IPS-20b (cell line): Measurements from ENCODE around the gene RAB40A.
"Not testable (repeated sequence)": the region's sequence is repeated elsewhere in the genome, so short reads cannot be mapped to it uniquely, and the experiment has no call there.

Experiments
- H3K27ac ChIP-seq: one replicate; pipeline ENCODE4 v1.5.1; 2013; ENCODE audit warnings: low read length
- H3K27me3 ChIP-seq: 2 replicates; pipeline ENCODE4 v1.6.1; 2013; ENCODE audit warnings: mild to moderate bottlenecking, low read length, inconsistent platforms; ENCODE audit not compliant: insufficient read depth
- H3K36me3 ChIP-seq: 2 replicates; pipeline ENCODE4 v1.6.1; 2013; ENCODE audit warnings: low read depth, mild to moderate bottlenecking, inconsistent platforms, low read length, moderate library complexity; ENCODE audit not compliant: insufficient read depth
- H3K4me1 ChIP-seq: 2 replicates; pipeline ENCODE4 v1.6.1; 2013; ENCODE audit warnings: mild to moderate bottlenecking, control low read depth, inconsistent platforms, low read length, moderate library complexity; ENCODE audit not compliant: insufficient read depth
- H3K4me3 ChIP-seq: 2 replicates; pipeline ENCODE4 v1.5.1; 2013; ENCODE audit warnings: mild to moderate bottlenecking, low read length, inconsistent platforms
- H3K9ac ChIP-seq: 2 replicates; pipeline ENCODE4 v1.6.1; 2013; ENCODE audit warnings: low read depth, mild to moderate bottlenecking, inconsistent platforms, low read length, moderate library complexity
- H3K9me3 ChIP-seq: 2 replicates; pipeline ENCODE4 v1.6.1; 2013; ENCODE audit warnings: mild to moderate bottlenecking, low read depth, low read length, inconsistent platforms; ENCODE audit not compliant: insufficient read depth

The RAB40A gene

GRCh38 chrX:103488332-103488731, 31.0 kb downstream of the RAB40A start:
- Histone ChIP-seq H3K4me3 (no peak overlapping the region), H3K9me3 (no peaks in the 10 kb centered on the region), H3K4me1 (no peaks in the 10 kb centered on the region), H3K9ac (no peak overlapping the region), H3K27me3 (no peaks in the 10 kb centered on the region), H3K36me3 (no peaks in the 10 kb centered on the region), H3K27ac (no peak overlapping the region)

GRCh38 chrX:103483720-103484119, 35.6 kb downstream of the RAB40A start:
- H3K4me3 ChIP-seq, result no peak overlapping the region
- H3K4me1 ChIP-seq, result no peaks in the 10 kb centered on the region
- no peaks in the 10 kb centered on the region for H3K9me3 ChIP-seq
- no peaks in the 10 kb centered on the region for H3K27me3 ChIP-seq
- no peak overlapping the region for H3K27ac ChIP-seq
- H3K36me3 ChIP-seq, result no peaks in the 10 kb centered on the region
- no peak overlapping the region for H3K9ac ChIP-seq

DNA sequence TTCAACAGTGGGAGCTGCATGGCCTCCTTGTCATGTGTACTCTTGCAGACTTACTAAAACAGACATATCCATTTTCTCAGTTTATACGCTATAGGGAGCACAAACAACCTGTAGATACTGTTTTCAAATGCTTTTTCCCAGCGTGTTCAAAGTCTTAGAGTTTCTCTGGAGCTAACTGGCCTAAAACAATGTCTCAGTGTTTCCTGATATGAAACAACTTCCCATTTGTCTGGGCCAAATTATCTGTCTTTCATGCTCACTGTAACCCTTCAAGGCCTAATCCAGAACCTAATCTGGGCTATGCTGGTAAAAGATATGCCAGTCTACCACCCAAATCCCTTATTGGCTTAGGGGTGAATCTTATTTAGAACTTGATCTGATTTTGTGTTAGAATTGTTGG, 38.8 kb downstream of the RAB40A start:
- Histone ChIP-seq H3K4me1 (no peaks in the 10 kb centered on the region), H3K36me3 (no peaks in the 10 kb centered on the region), H3K4me3 (no peak overlapping the region), H3K9me3 (no peaks in the 10 kb centered on the region), H3K27ac (no peak overlapping the region), H3K9ac (no peak overlapping the region), H3K27me3 (no peaks in the 10 kb centered on the region)

DNA sequence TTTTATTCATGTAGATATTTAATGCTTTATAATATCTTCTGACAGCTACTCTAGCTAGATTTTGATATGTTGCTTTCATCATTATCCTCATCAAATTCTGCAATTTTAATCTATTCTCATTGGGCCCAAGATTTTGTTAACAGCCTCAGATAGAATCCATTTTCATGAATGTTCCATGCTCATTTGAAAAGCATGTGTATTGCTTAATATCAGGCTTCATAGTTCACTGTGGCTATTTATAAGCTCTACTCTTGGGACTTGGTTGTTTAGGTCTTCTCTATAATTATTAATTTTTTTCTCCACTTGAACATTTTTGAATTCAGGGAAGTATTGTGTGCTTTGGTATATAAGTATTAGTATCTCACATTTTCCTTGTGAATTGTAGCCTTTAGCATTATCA, 41.8 kb downstream of the RAB40A start:
- Histone ChIP-seq H3K4me1 (no peaks in the 10 kb centered on the region), H3K36me3 (no peaks in the 10 kb centered on the region), H3K9me3 (no peaks in the 10 kb centered on the region), H3K27ac (no peak overlapping the region), H3K9ac (no peak overlapping the region), H3K27me3 (no peaks in the 10 kb centered on the region), H3K4me3 (no peak overlapping the region)

GRCh38 chrX:103475381-103475780, 43.9 kb downstream of the RAB40A start:
- Histone ChIP-seq H3K4me3 (no peak overlapping the region), H3K36me3 (no peaks in the 10 kb centered on the region), H3K4me1 (no peaks in the 10 kb centered on the region), H3K9me3 (no peaks in the 10 kb centered on the region), H3K9ac (no peak overlapping the region), H3K27me3 (no peaks in the 10 kb centered on the region), H3K27ac (no peak overlapping the region)

DNA sequence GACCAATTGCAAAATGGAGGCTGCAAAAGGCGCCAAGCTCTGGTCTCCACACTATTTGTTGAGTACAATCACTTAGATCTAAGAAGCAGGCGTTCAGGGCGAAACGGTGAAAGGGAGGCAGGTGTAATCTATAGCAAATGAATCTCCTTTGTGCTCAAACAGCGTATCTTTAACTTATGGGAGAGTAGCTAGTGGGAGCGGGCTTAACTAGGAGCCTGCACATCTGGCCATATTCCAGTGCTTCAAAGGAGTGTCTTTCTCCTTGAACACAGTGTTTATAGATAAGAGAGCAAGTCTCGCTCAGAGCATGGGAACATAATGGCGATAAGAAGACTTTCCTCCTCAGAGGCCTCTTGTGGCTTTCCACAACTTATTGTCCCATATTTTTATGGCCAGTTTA, 49.3 kb downstream of the RAB40A start:
- H3K27ac ChIP-seq, H3K36me3 ChIP-seq, H3K9me3 ChIP-seq, H3K4me1 ChIP-seq, H3K4me3 ChIP-seq, H3K27me3 ChIP-seq, H3K9ac ChIP-seq: not testable (repeated sequence)

- Histone ChIP-seq H3K36me3 (no peaks in the 10 kb centered on the region), H3K4me3 (no peak overlapping the region), H3K4me1 (no peaks in the 10 kb centered on the region), H3K27me3 (no peaks in the 10 kb centered on the region), H3K9me3 (no peaks in the 10 kb centered on the region), H3K27ac (no peak overlapping the region), H3K9ac (no peak overlapping the region)
Measured at GRCh38 chrX:103467887-103468286, 51.4 kb downstream of the RAB40A start.

DNA sequence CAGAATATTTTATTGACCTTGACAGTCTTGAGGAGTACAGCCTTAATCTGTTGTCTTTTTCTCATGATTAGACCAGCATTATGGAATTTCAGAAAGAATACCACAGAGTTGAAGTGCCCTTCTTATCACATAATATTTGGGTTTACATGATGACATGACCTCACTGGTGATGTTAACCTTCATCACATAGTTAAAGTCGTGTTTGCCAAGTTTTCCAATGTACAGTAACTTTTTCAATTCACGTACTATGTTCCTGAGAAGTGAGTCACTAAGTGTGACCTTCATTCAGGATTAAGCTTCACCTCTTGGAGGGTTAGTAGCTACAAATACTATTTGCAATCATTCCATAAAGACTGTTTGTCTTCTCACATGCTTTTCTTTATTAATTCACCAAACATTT, 52.1 kb downstream of the RAB40A start:
- no peak overlapping the region for H3K9ac ChIP-seq
- H3K27ac ChIP-seq, result no peak overlapping the region
- H3K9me3 ChIP-seq, result no peaks in the 10 kb centered on the region
- no peaks in the 10 kb centered on the region for H3K36me3 ChIP-seq
- no peaks in the 10 kb centered on the region for H3K27me3 ChIP-seq
- H3K4me1 ChIP-seq, result no peaks in the 10 kb centered on the region
- no peak overlapping the region for H3K4me3 ChIP-seq

- Histone ChIP-seq H3K27ac (no peak overlapping the region), H3K27me3 (no peaks in the 10 kb centered on the region), H3K36me3 (no peaks in the 10 kb centered on the region), H3K9me3 (no peaks in the 10 kb centered on the region), H3K4me1 (no peaks in the 10 kb centered on the region), H3K4me3 (no peak overlapping the region), H3K9ac (no peak overlapping the region)
Measured at GRCh38 chrX:103464774-103465117, 54.5 kb downstream of the RAB40A start.

GRCh38 chrX:103464072-103464773, 55.1 kb downstream of the RAB40A start:
- Histone ChIP-seq H3K27ac (no peak overlapping the region), H3K9me3 (no peaks in the 10 kb centered on the region), H3K27me3 (no peaks in the 10 kb centered on the region), H3K36me3 (no peaks in the 10 kb centered on the region), H3K4me3 (no peak overlapping the region), H3K9ac (no peak overlapping the region), H3K4me1 (no peaks in the 10 kb centered on the region)

- no peak overlapping the region for H3K9ac ChIP-seq
- H3K9me3 ChIP-seq, result no peaks in the 10 kb centered on the region
- no peak overlapping the region for H3K27ac ChIP-seq
- H3K4me1 ChIP-seq, result no peaks in the 10 kb centered on the region
- H3K36me3 ChIP-seq, result no peaks in the 10 kb centered on the region
- no peak overlapping the region for H3K4me3 ChIP-seq
- no peaks in the 10 kb centered on the region for H3K27me3 ChIP-seq
Measured at GRCh38 chrX:103461156-103461555, 58.1 kb downstream of the RAB40A start.

DNA sequence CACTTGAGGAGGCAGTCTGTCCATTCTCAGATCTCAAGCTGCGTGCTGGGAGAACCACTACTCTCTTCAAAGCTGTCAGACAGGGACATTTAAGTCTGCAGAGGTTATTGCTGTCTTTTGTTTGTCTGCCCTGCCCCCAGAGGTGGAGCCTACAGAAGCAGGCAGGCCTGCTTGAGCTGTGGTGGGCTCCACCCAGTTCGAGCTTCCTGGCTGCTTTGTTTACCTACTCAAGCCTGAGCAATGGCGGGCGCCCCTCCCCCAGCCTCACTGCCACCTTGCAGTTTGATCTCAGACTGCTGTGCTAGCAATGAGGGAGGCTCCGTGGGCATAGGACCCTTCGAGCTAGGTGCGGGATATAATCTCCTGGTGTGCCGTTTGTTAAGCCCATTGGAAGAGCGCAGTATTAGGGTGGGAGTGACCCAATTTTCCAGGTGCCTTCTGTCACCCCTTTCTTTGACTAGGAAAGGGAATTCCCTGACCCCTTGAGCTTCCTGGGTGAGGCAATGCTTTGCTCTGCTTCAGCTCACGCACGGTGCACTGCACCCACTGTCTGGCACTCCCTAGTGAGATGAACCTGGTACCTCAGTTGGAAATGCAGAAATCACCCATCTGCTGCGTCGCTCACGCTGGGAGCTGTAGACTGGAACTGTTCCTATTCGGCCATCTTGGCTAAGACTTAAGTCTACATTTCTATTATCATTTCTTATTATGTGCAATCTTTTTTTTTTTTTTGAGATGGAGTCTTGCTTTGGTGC, 59.1 kb downstream of the RAB40A start:
- H3K9ac ChIP-seq, H3K27me3 ChIP-seq, H3K4me1 ChIP-seq, H3K4me3 ChIP-seq, H3K27ac ChIP-seq, H3K9me3 ChIP-seq, H3K36me3 ChIP-seq: not testable (repeated sequence)
